ENCODE data around the gene SLC6A11. TPM values are rescaled to one million over a fixed set of nuclear protein-coding genes. Genes with fewer than 3 reads are reported as not detected.

SLC6A11 gene
- total RNA-seq, 1 donor = not detected

GRCh38 chr3:10771486-10772270, 44.4 kb upstream of the SLC6A11 start:
- no peak for DNase-seq (ENCODE audit: insufficient read length, low spot score, missing footprints)
- H3K79me2 ChIP-seq (ENCODE audit: insufficient read depth, low read length) = no peaks in the 10 kb centered on the region
- no peaks in the 10 kb centered on the region for H3K9me3 ChIP-seq (ENCODE audit: low read depth, low read length)
- H3K4me2 ChIP-seq (ENCODE audit: insufficient read depth, low read length) = no peak overlapping the region
- no peak overlapping the region for H3K27ac ChIP-seq (ENCODE audit: low read depth, low read length)
- no peaks in the 10 kb centered on the region for H3K36me3 ChIP-seq (ENCODE audit: insufficient read depth, low read length)
- no peak overlapping the region for H2AFZ ChIP-seq (ENCODE audit: low read length)
- H3K4me1 ChIP-seq (ENCODE audit: insufficient read depth, low read length) = no peaks in the 10 kb centered on the region
- peaks cover 10% of the 10 kb centered on the region for H3K27me3 ChIP-seq (ENCODE audit: insufficient read depth, low read length)
- H3K4me3 ChIP-seq (ENCODE audit: insufficient read depth, low read length) = no peak overlapping the region
- TF ChIP-seq CTCF (IDR thresholded peaks at IDR 0.05; ENCODE audit: extremely low read depth, low read depth, low read length) = no peak
- no peaks in the 10 kb centered on the region for H4K20me1 ChIP-seq (ENCODE audit: insufficient read depth, low read length)

GRCh38 chr3:10772271-10773161, 43.5 kb upstream of the SLC6A11 start:
- no peak for DNase-seq (ENCODE audit: insufficient read length, low spot score, missing footprints)
- Histone ChIP-seq H3K36me3 (ENCODE audit: insufficient read depth, low read length) (no peaks in the 10 kb centered on the region), H3K9me3 (ENCODE audit: low read depth, low read length) (no peaks in the 10 kb centered on the region), H3K27me3 (ENCODE audit: insufficient read depth, low read length) (peaks cover 10% of the 10 kb centered on the region), H3K79me2 (ENCODE audit: insufficient read depth, low read length) (no peaks in the 10 kb centered on the region), H4K20me1 (ENCODE audit: insufficient read depth, low read length) (no peaks in the 10 kb centered on the region), H3K4me3 (ENCODE audit: insufficient read depth, low read length) (no peak overlapping the region), H3K27ac (ENCODE audit: low read depth, low read length) (no peak overlapping the region), H3K4me1 (ENCODE audit: insufficient read depth, low read length) (no peaks in the 10 kb centered on the region), H2AFZ (ENCODE audit: low read length) (no peak overlapping the region), H3K4me2 (ENCODE audit: insufficient read depth, low read length) (no peak overlapping the region)
- peak; percentile 22 for TF ChIP-seq CTCF (IDR thresholded peaks at IDR 0.05; ENCODE audit: extremely low read depth, low read depth, low read length)

- no peak overlapping the region for H3K4me3 ChIP-seq (ENCODE audit: insufficient read depth, low read length)
- H3K4me1 ChIP-seq (ENCODE audit: insufficient read depth, low read length) = no peaks in the 10 kb centered on the region
- H2AFZ ChIP-seq (ENCODE audit: low read length) = no peak overlapping the region
- no peak for TF ChIP-seq CTCF (IDR thresholded peaks at IDR 0.05; ENCODE audit: extremely low read depth, low read depth, low read length)
- peaks cover 10% of the 10 kb centered on the region for H3K27me3 ChIP-seq (ENCODE audit: insufficient read depth, low read length)
- DNase-seq (ENCODE audit: insufficient read length, low spot score, missing footprints) = no peak
- H3K4me2 ChIP-seq (ENCODE audit: insufficient read depth, low read length) = no peak overlapping the region
- H3K27ac ChIP-seq (ENCODE audit: low read depth, low read length) = no peak overlapping the region
- H3K36me3 ChIP-seq (ENCODE audit: insufficient read depth, low read length) = no peaks in the 10 kb centered on the region
- no peaks in the 10 kb centered on the region for H3K9me3 ChIP-seq (ENCODE audit: low read depth, low read length)
- H3K79me2 ChIP-seq (ENCODE audit: insufficient read depth, low read length) = no peaks in the 10 kb centered on the region
- no peaks in the 10 kb centered on the region for H4K20me1 ChIP-seq (ENCODE audit: insufficient read depth, low read length)
Observed at GRCh38 chr3:10774129-10774670, 41.8 kb upstream of the SLC6A11 start.

- H3K4me1 ChIP-seq (ENCODE audit: insufficient read depth, low read length) = no peaks in the 10 kb centered on the region
- TF ChIP-seq CTCF (IDR thresholded peaks at IDR 0.05; ENCODE audit: extremely low read depth, low read depth, low read length) = no peak
- no peak overlapping the region for H3K4me3 ChIP-seq (ENCODE audit: insufficient read depth, low read length)
- no peak overlapping the region for H3K4me2 ChIP-seq (ENCODE audit: insufficient read depth, low read length)
- H3K9me3 ChIP-seq (ENCODE audit: low read depth, low read length) = no peaks in the 10 kb centered on the region
- no peak for DNase-seq (ENCODE audit: insufficient read length, low spot score, missing footprints)
- H3K79me2 ChIP-seq (ENCODE audit: insufficient read depth, low read length) = no peaks in the 10 kb centered on the region
- no peaks in the 10 kb centered on the region for H4K20me1 ChIP-seq (ENCODE audit: insufficient read depth, low read length)
- H2AFZ ChIP-seq (ENCODE audit: low read length) = no peak overlapping the region
- H3K27ac ChIP-seq (ENCODE audit: low read depth, low read length) = no peak overlapping the region
- no peaks in the 10 kb centered on the region for H3K36me3 ChIP-seq (ENCODE audit: insufficient read depth, low read length)
- peaks cover 10% of the 10 kb centered on the region for H3K27me3 ChIP-seq (ENCODE audit: insufficient read depth, low read length)
Observed at GRCh38 chr3:10774825-10775224, 41.2 kb upstream of the SLC6A11 start.
